ENCODE results near the gene STRA8.
A peak's percentile ranks its signal among the peaks of the same experiment; 100 is the strongest.

Gene STRA8

DNA sequence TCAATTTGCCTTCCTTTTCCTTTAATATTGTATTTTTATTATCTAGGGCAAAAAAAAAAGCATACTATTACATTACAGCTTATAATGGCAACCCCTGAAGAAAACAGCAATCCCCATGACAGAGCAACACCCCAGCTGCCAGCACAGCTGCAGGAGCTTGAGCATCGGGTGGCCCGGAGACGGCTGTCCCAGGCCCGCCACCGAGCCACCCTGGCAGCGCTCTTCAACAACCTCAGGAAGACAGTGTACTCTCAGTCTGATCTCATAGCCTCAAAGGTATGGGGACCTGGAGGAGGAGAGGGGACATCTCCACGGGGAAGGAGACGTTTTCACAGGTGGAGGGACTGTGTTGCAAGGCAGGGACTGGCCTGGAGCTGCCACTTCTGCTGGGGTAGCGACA is 6.8 kb downstream of the STRA8 start:
- H3K4me1 Mint-ChIP-seq (ENCODE audit: low read depth) = peaks cover 9% of the 10 kb centered on the region
- H3K27me3 Mint-ChIP-seq = peaks cover 4% of the 10 kb centered on the region
- no peaks in the 10 kb centered on the region for H3K36me3 Mint-ChIP-seq (ENCODE audit: low read depth)
- no peaks in the 10 kb centered on the region for H3K9me3 Mint-ChIP-seq
- H3K27ac Mint-ChIP-seq = no peak overlapping the region
- no peak overlapping the region for H3K4me3 Mint-ChIP-seq
- DNase-seq = no peak

- DNase-seq = no peak
- Mint-ChIP-seq H3K4me3 (no peak overlapping the region), H3K27ac (no peak overlapping the region), H3K27me3 (peaks cover 4% of the 10 kb centered on the region), H3K9me3 (no peaks in the 10 kb centered on the region), H3K36me3 (ENCODE audit: low read depth) (no peaks in the 10 kb centered on the region), H3K4me1 (ENCODE audit: low read depth) (no peaks in the 10 kb centered on the region)
Observed at GRCh38 chr7:135242096-135242684, 8.6 kb downstream of the STRA8 start.

DNA sequence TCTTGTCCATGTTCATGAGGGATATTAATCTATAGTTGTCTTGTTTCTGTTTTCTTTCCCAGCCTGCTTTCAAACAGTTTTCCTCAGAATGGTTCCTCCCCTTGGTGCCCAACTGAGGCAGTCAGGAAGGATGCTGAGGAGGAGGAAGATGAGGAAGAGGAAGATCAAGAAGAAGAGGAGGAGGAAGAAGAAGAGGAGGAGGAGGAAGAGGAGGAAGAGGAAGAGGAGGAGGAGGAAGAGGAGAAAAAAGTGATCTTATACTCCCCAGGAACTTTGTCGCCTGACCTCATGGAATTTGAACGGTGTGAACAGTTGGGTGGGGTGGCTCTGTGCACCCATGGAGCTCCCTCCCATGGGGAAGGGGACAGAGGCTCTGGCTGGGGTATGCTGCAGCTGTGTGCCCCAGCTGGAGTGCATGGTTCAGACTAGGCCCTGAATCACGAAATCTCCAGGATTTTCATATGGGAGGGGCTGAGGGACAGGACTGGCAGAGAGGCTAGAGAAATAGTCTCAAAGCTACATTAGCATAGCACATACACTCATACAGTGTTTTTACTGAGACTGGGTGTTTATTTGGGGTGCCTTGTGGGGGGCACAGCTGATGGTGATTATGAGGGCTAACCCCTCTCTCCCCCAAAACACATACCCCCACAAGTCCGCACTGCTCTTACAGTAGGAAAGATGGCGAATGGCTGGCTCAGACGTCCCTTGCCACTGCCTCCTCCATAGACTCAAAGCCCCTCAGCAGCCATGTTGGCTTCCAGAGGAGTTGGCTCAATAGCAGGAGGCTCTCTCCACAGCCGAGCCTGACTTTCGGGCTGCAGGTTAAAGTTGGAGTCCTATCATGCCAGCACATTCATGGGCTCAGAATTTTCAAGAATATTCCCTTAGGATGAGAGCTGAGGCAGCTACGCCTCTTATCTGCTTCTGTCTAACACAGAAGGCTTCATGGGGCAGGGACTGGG is 11.9 kb downstream of the STRA8 start:
- no peak for DNase-seq
- Mint-ChIP-seq H3K36me3 (ENCODE audit: low read depth) (no peaks in the 10 kb centered on the region), H3K27me3 (peaks cover 4% of the 10 kb centered on the region)

DNA sequence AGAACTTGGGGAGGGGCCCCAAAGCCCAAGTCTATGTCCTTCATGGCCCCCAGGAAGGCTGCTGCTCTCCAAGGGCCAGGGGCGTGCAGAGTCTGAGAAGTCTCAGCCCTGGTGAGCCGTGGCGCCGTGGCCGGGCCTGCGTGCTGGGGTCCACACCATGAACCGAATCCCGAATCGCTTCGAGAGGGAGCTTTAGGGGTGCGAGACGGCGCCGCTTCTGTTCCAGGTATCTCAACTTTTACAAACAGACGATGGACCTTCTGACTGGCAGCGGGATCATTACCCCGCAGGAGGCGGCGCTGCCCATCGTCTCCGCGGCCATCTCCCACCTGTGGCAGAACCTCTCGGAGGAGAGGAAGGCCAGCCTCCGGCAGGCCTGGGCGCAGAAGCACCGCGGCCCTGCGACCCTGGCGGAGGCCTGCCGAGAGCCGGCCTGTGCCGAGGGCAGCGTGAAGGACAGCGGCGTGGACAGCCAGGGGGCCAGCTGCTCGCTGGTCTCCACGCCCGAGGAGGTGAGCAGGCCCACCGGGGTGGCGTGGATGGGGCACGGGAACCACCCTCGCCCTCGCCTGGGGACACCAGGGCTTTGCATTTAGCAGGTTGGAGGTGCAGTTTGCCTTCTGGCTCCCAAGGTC is 12.7 kb downstream of the STRA8 start:
- H3K27ac Mint-ChIP-seq = no peak overlapping the region
- no peaks in the 10 kb centered on the region for H3K36me3 Mint-ChIP-seq (ENCODE audit: low read depth)
- no peak overlapping the region for H3K4me3 Mint-ChIP-seq
- peaks cover 1% of the 10 kb centered on the region for H3K4me1 Mint-ChIP-seq (ENCODE audit: low read depth)
- peaks cover 4% of the 10 kb centered on the region for H3K27me3 Mint-ChIP-seq
- no peak for DNase-seq
- no peaks in the 10 kb centered on the region for H3K9me3 Mint-ChIP-seq

More for the DNA sequence above, 11.9 kb downstream of the STRA8 start:
- H3K27ac Mint-ChIP-seq = no peak overlapping the region
- no peak overlapping the region for H3K4me3 Mint-ChIP-seq
- no peaks in the 10 kb centered on the region for H3K9me3 Mint-ChIP-seq
- H3K4me1 Mint-ChIP-seq (ENCODE audit: low read depth) = no peaks in the 10 kb centered on the region

DNA sequence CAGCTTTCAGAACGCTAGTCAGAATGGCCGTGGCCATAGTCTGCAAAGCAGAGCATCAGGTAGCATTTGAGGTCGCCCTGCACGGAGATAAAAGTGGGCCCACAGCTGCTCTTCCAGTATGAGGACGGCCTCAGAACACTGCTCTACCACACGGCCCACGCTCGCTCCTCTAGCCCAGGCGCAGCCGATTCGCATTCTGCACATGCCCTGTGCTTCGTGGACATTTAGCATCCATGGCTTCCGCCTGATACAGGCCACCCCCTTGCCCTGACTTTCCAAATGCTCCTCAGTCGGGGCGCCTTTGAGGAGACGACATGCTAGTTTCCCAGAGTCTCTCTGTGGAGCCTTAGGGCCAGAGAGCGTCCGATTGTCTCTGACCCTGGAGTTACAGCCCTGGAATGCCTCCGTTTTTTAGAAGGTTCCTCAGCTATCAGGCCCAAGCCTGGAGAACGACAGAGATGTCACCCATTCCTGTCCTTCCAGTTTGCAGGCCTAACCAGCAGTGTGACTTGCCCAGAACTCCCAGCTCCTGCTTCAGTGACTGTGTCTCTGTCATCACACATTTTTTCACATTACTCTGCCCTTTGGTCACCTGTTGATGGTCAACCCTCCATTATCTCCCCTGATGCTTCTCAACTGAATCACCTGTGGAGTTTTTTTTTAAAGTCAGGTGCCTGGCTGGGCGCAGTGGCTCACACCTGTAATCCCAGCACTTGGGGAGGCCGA is 14.3 kb downstream of the STRA8 start:
- no peak for DNase-seq
- Mint-ChIP-seq H3K9me3 (no peaks in the 10 kb centered on the region), H3K36me3 (ENCODE audit: low read depth) (no peaks in the 10 kb centered on the region), H3K27me3 (no peaks in the 10 kb centered on the region), H3K27ac (no peak overlapping the region), H3K4me3 (no peak overlapping the region), H3K4me1 (ENCODE audit: low read depth) (peaks cover 12% of the 10 kb centered on the region)

- peaks cover 12% of the 10 kb centered on the region for H3K4me1 Mint-ChIP-seq (ENCODE audit: low read depth)
- no peaks in the 10 kb centered on the region for H3K36me3 Mint-ChIP-seq (ENCODE audit: low read depth)
- no peaks in the 10 kb centered on the region for H3K27me3 Mint-ChIP-seq
- no peaks in the 10 kb centered on the region for H3K9me3 Mint-ChIP-seq
- H3K27ac Mint-ChIP-seq = no peak overlapping the region
- no peak for DNase-seq
- no peak overlapping the region for H3K4me3 Mint-ChIP-seq
Observed at GRCh38 chr7:135248546-135248945, 14.9 kb downstream of the STRA8 start.

GRCh38 chr7:135251496-135252391 is 18.1 kb downstream of the STRA8 start:
- no peaks in the 10 kb centered on the region for H3K9me3 Mint-ChIP-seq
- H3K27me3 Mint-ChIP-seq = no peaks in the 10 kb centered on the region
- DNase-seq = no peak
- H3K27ac Mint-ChIP-seq = peak overlapping the region; percentile 18
- H3K4me1 Mint-ChIP-seq (ENCODE audit: low read depth) = peaks cover 15% of the 10 kb centered on the region
- H3K36me3 Mint-ChIP-seq (ENCODE audit: low read depth) = no peaks in the 10 kb centered on the region
- no peak overlapping the region for H3K4me3 Mint-ChIP-seq

DNA sequence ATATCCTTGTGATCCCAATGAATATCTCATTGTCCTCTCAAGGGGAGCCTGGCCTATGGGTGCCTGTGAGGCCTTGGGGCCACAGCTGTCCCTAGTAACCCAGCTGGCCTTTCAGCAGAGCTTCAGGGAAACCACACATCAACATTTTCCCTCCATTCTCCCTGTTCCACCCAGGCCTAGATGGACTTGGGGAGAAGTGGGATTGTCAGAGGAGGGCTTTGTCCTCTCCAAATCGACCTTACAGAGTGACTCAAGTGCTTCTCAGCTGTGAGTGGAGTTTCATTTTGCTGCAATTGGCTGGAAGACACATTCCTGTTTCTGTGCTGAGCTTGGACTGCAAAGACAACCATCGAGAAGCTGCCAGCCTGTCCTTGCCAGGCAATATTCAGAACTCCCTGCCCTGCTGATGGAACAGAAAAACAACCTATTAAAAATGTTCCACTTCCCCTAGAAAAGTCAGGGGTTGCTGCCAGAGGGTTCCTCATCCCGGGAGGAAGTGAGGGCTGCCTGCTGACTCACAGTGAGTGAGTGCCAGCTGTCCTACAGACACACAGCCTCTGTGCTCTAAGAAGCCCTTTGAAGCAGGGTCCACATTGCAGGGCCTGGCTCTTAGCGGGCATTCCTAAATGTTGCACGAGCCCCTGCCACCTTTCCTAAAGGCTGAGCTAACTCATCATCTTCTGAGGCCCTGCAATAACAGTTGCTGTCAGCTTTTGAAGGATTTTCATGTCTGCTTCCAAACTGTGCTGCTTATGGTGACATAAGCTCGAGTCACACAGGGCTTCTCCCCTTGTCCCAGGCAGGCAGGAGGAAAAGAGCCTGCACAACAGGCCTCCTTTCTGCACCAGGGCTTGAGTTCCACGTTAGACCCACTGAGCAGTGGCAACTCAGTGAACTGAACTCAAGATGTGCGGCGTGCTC is 20.5 kb downstream of the STRA8 start:
- no peaks in the 10 kb centered on the region for H3K36me3 Mint-ChIP-seq (ENCODE audit: low read depth)
- H3K27ac Mint-ChIP-seq = no peak overlapping the region
- no peak for DNase-seq
- H3K4me1 Mint-ChIP-seq (ENCODE audit: low read depth) = peaks cover 15% of the 10 kb centered on the region
- H3K9me3 Mint-ChIP-seq = no peaks in the 10 kb centered on the region
- no peak overlapping the region for H3K4me3 Mint-ChIP-seq
- no peaks in the 10 kb centered on the region for H3K27me3 Mint-ChIP-seq

DNA sequence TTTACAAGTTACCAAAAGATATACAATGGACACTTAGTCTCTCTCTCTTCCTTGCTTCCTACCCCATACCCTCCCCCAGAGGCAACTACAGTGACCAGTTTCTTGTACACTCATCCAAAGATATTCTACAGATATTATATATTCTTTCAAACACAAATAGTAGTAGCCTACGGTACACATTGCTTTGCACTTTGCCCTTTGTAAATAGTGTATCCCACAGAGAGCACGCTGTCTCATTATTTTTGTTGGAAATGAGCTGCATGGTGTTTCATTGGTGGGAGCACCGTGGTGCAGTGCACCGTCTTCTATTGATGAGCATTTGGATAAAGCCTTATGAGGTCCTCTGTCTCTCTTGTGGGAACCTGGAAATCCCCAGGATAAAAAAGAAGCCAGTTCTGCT is 24.2 kb downstream of the STRA8 start:
- H3K4me1 Mint-ChIP-seq (ENCODE audit: low read depth) = peaks cover 3% of the 10 kb centered on the region

GRCh38 chr7:135258585-135258984 is 24.9 kb downstream of the STRA8 start:
- Mint-ChIP-seq H3K4me3 (no peak overlapping the region), H3K36me3 (ENCODE audit: low read depth) (no peaks in the 10 kb centered on the region), H3K27me3 (no peaks in the 10 kb centered on the region), H3K9me3 (peaks cover 2% of the 10 kb centered on the region), H3K27ac (no peak overlapping the region), H3K4me1 (ENCODE audit: low read depth) (peaks cover 3% of the 10 kb centered on the region)
- no peak for DNase-seq

More for the DNA sequence above, 24.2 kb downstream of the STRA8 start:
- no peak for DNase-seq
- H3K9me3 Mint-ChIP-seq = no peaks in the 10 kb centered on the region
- H3K4me3 Mint-ChIP-seq = no peak overlapping the region
- no peaks in the 10 kb centered on the region for H3K36me3 Mint-ChIP-seq (ENCODE audit: low read depth)
- no peaks in the 10 kb centered on the region for H3K27me3 Mint-ChIP-seq
- no peak overlapping the region for H3K27ac Mint-ChIP-seq

DNA sequence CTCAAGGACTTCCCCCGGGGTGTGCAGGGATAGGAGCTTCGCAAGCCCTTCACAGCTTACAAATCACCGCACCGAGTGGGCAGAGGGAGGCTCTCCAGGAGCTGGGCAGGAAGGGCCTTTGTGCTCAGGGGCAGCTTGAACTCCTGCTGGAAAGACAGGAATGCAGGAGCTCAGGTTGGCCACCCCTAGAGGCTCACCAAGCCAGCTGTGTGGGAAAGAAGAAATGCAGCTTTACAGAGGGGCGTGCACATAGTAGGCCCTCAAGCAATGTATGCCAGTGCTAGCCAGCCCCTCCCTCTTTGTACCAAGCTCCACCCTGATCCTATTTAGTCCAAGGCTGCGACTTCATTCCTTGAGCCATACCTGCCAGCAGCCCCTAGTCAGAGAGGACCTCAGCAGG is 26.1 kb downstream of the STRA8 start:
- no peaks in the 10 kb centered on the region for H3K36me3 Mint-ChIP-seq (ENCODE audit: low read depth)
- peaks cover 5% of the 10 kb centered on the region for H3K9me3 Mint-ChIP-seq
- no peaks in the 10 kb centered on the region for H3K4me1 Mint-ChIP-seq (ENCODE audit: low read depth)
- H3K27me3 Mint-ChIP-seq = no peaks in the 10 kb centered on the region
- no peak overlapping the region for H3K4me3 Mint-ChIP-seq
- H3K27ac Mint-ChIP-seq = no peak overlapping the region
- no peak for DNase-seq

- no peak overlapping the region for H3K4me3 Mint-ChIP-seq
- peaks cover 6% of the 10 kb centered on the region for H3K9me3 Mint-ChIP-seq
Observed at GRCh38 chr7:135260470-135260869, 26.8 kb downstream of the STRA8 start.

More at GRCh38 chr7:135260470-135260869, 26.8 kb downstream of the STRA8 start:
- H3K27me3 Mint-ChIP-seq = no peaks in the 10 kb centered on the region
- no peak overlapping the region for H3K27ac Mint-ChIP-seq
- H3K36me3 Mint-ChIP-seq (ENCODE audit: low read depth) = no peaks in the 10 kb centered on the region
- H3K4me1 Mint-ChIP-seq (ENCODE audit: low read depth) = no peaks in the 10 kb centered on the region
- DNase-seq = no peak

All from activated T-cell treated with anti-CD3 and anti-CD28 coated beads, Interleukin-2, amount 50 U/mL, for 24 hours (primary cell).